ENCODE data around the gene BTN3A1. TPM values are rescaled to one million over a fixed set of nuclear protein-coding genes. Genes with fewer than 3 reads are reported as not detected.

The BTN3A1 gene
- polyA plus RNA-seq, 2 of the 4 experiments (the other 2 are of a cell fraction), result 4.0 to 8.1 TPM

GRCh38 chr6:26382121-26382520 is 20.0 kb upstream of the BTN3A1 start:
- CTCF ChIA-PET, result interaction anchor here (0.6 to 3.4 kb wide), 2 partner anchors 37 to 41 kb away, joined by 3 to 12 read pairs; no protein-coding TSS in a partner anchor
- H3K4me2 ChIP-seq, result no peak overlapping the region
- POLR2A ChIA-PET, result no interaction called here
- no peak overlapping the region for H3K27ac ChIP-seq
- H3K4me1 ChIP-seq, result peaks cover 7% of the 10 kb centered on the region
- DNase-seq (ENCODE audit: low read depth in 1 of 2, low spot score in 1 of 2), result no peak
- TF ChIP-seq HEYL (CRISPR knock-in tag; IDR thresholded peaks at IDR 0.05) (no peak), HMGXB4 (CRISPR knock-in tag; IDR thresholded peaks at IDR 0.05; ENCODE audit: borderline replicate concordance) (no peak), RARB (CRISPR knock-in tag; IDR thresholded peaks at IDR 0.05) (no peak), CTCF (IDR thresholded peaks at IDR 0.05) (no peak), FOXS1 (CRISPR knock-in tag; IDR thresholded peaks at IDR 0.05) (no peak), KDM5A (IDR thresholded peaks at IDR 0.05) (no peak), JUN (IDR thresholded peaks at IDR 0.05) (no peak), RAD21 (conservative IDR thresholded peaks at IDR 0.05 in 1 of 2, IDR thresholded peaks at IDR 0.05 in 1 of 2) (no peak)
- WGBS (ENCODE audit: missing lambda C conversion rate), result 95% methylated on average over 6 of the region's 6 CpGs
- FAIRE-seq, result no peak
- ATAC-seq, result no peak
- H3K4me3 ChIP-seq, result no peak overlapping the region
- H3K9me3 ChIP-seq, result no peaks in the 10 kb centered on the region

- Histone ChIP-seq H3K27ac (peak overlapping the region; percentile 73 to 91), H3K4me1 (peaks cover 18% of the 10 kb centered on the region), H3K4me2 (peak overlapping the region; percentile 82), H3K9me3 (no peaks in the 10 kb centered on the region), H3K4me3 (peak overlapping the region; percentile 57)
- FAIRE-seq, result no peak
- DNase-seq (ENCODE audit: low read depth in 1 of 2, low spot score in 1 of 2), result peak in 1 of 2 experiments; percentile 27
- POLR2A ChIA-PET, result no interaction called here
- TF ChIP-seq PHF8 (IDR thresholded peaks at IDR 0.05; ENCODE audit: borderline replicate concordance, low read depth), result no peak
- no peak for TF ChIP-seq HEYL (CRISPR knock-in tag; IDR thresholded peaks at IDR 0.05)
- TF ChIP-seq HOXB13 (CRISPR knock-in tag; IDR thresholded peaks at IDR 0.05; ENCODE audit: low read depth), result no peak
- no peak for TF ChIP-seq GATA3 (IDR thresholded peaks at IDR 0.05; ENCODE audit: borderline replicate concordance)
- TF ChIP-seq ZSCAN20 (CRISPR knock-in tag; IDR thresholded peaks at IDR 0.05), result no peak
- no peak for TF ChIP-seq RARB (CRISPR knock-in tag; IDR thresholded peaks at IDR 0.05)
- no peak for TF ChIP-seq ZFP36 (IDR thresholded peaks at IDR 0.05; ENCODE audit: borderline replicate concordance, partially characterized antibody)
- TF ChIP-seq HMGXB4 (CRISPR knock-in tag; IDR thresholded peaks at IDR 0.05; ENCODE audit: borderline replicate concordance), result no peak
- TF ChIP-seq HES2 (IDR thresholded peaks at IDR 0.05), result no peak
- no peak for TF ChIP-seq FOSL2 (IDR thresholded peaks at IDR 0.05)
- TF ChIP-seq FOSL2 (CRISPR knock-in tag; IDR thresholded peaks at IDR 0.05), result no peak
- TF ChIP-seq POLR2A (IDR thresholded peaks at IDR 0.05; ENCODE audit: low read length), result no peak
- TF ChIP-seq EP300 (IDR thresholded peaks at IDR 0.05), result no peak
- no peak for TF ChIP-seq CHD4 (IDR thresholded peaks at IDR 0.05; ENCODE audit: borderline replicate concordance)
- no peak for TF ChIP-seq JUN (IDR thresholded peaks at IDR 0.05)
- TF ChIP-seq FOXS1 (CRISPR knock-in tag; IDR thresholded peaks at IDR 0.05), result no peak
- TF ChIP-seq CBX2 (IDR thresholded peaks at IDR 0.05; ENCODE audit: borderline replicate concordance, low read depth), result no peak
- TF ChIP-seq MAFK (IDR thresholded peaks at IDR 0.05; ENCODE audit: partially characterized antibody), result no peak
- TF ChIP-seq NPAS2 (CRISPR knock-in tag; IDR thresholded peaks at IDR 0.05; ENCODE audit: borderline replicate concordance), result no peak
- TF ChIP-seq RAD21 (conservative IDR thresholded peaks at IDR 0.05 in 1 of 2, IDR thresholded peaks at IDR 0.05 in 1 of 2), result no peak
- TF ChIP-seq HOXB5 (CRISPR knock-in tag; IDR thresholded peaks at IDR 0.05), result no peak
- peak; percentile 53 to 61; a peak in 5 of 6 replicates for ATAC-seq
- CTCF ChIA-PET, result interaction anchor here (0.9 to 3.4 kb wide), 2 partner anchors 9 to 43 kb away, joined by 3 to 12 read pairs; no protein-coding TSS in a partner anchor
- WGBS (ENCODE audit: missing lambda C conversion rate), result 13% methylated on average over 5 of the region's 7 CpGs
Measured at GRCh38 chr6:26383624-26384417, 18.3 kb upstream of the BTN3A1 start.

Data from A549 (cell line).